Endodermal cell (in vitro differentiated cells): ENCODE measurements around the gene CCSER1. TPM values are rescaled to one million over a fixed set of nuclear protein-coding genes. Genes with fewer than 3 reads are reported as not detected.
"Not testable (repeated sequence)": the region's sequence is repeated elsewhere in the genome, so short reads cannot be mapped to it uniquely, and the experiment has no call there.

ENCODE experiments used
- DNase-seq: peaks from one replicate; pipeline ENCODE4 v3.0.0-alpha.2; 2017
- H3K27ac ChIP-seq: 2 replicates; pipeline ENCODE4 v1.5.1; 2013; ENCODE audit warnings: mild to moderate bottlenecking, low read depth, low read length, moderate library complexity
- H3K27me3 ChIP-seq: 2 replicates; pipeline ENCODE4 v1.6.1; 2013; ENCODE audit warnings: mild to moderate bottlenecking, low read length, moderate library complexity; ENCODE audit not compliant: insufficient read depth, control insufficient read depth, poor library complexity, severe bottlenecking
- H3K36me3 ChIP-seq: 2 replicates; pipeline ENCODE4 v1.7.0; 2013; ENCODE audit warnings: mild to moderate bottlenecking, low read length, moderate library complexity; ENCODE audit not compliant: control insufficient read depth, insufficient read depth
- H3K4me1 ChIP-seq: one replicate; pipeline ENCODE4 v1.7.0; 2013; ENCODE audit warnings: low read length; ENCODE audit not compliant: control insufficient read depth, insufficient read depth
- H3K4me3 ChIP-seq: 2 replicates; pipeline ENCODE4 v1.5.1; 2013; ENCODE audit warnings: mild to moderate bottlenecking, low read length, moderate library complexity
- H3K9ac ChIP-seq: 2 replicates; pipeline ENCODE4 v1.6.1; 2013; ENCODE audit warnings: mild to moderate bottlenecking, low read length, moderate library complexity; ENCODE audit not compliant: poor library complexity, severe bottlenecking; ENCODE audit errors: extremely low read depth
- H3K9me3 ChIP-seq: 2 replicates; pipeline ENCODE4 v1.6.1; 2013; ENCODE audit warnings: mild to moderate bottlenecking, low read length, moderate library complexity; ENCODE audit not compliant: control insufficient read depth
- H3K27ac Mint-ChIP-seq: 2 replicates; pipeline ENCODE4 v1.8.0; 2020; ENCODE audit warnings: mixed read lengths
- H3K27me3 Mint-ChIP-seq: 2 replicates; pipeline ENCODE4 v1.8.0; 2021; ENCODE audit warnings: mild to moderate bottlenecking, mixed read lengths; ENCODE audit not compliant: insufficient read depth
- H3K36me3 Mint-ChIP-seq: 2 replicates; pipeline ENCODE4 v1.8.0; 2020; ENCODE audit warnings: low read depth, mixed read lengths
- H3K4me1 Mint-ChIP-seq: 2 replicates; pipeline ENCODE4 v1.8.0; 2020; ENCODE audit warnings: mixed read lengths
- H3K4me3 Mint-ChIP-seq: 2 replicates; pipeline ENCODE4 v1.8.0; 2020; ENCODE audit warnings: mild to moderate bottlenecking, moderate library complexity, mixed read lengths
- H3K9me3 Mint-ChIP-seq: 2 replicates; pipeline ENCODE4 v1.8.0; 2020; ENCODE audit warnings: mild to moderate bottlenecking, mixed read lengths
- CTCF ChIP-seq: fragments of 200-600 bp; sonication (generic); conservative IDR thresholded peaks from 2 replicates; pipeline ENCODE4 v1.5.0; 2021; ENCODE audit warnings: antibody characterized with exemption, mild to moderate bottlenecking
- WGBS, 2 experiments: methylation state at CpG; one replicate each; pipeline versions ENCODE4 v1.1.5 to v1.1.7; 2013; ENCODE audit warnings: missing lambda C conversion rate in 2 of 2, mixed read lengths in 1 of 2; ENCODE audit not compliant: insufficient coverage in 1 of 2, insufficient read length in 1 of 2; 5-methylcytosine and 5-hydroxymethylcytosine counted together
- total RNA-seq, 2 donors: library from RNA; stranded (reverse); fragmentation: NEBNext Ultra II Directional in 1 of 2; extraction: Animal tissue kit (Norgen Biotek cat#: 25700) in 1 of 2; gene quantifications; 2 replicates in 1 of 2; 3 replicates in 1 of 2; pipeline ENCODE4 v1.2.1, GENCODE V29; 2021

CCSER1 gene
- total RNA-seq, 2 donors from 2014 or later: 1.1 to 2.2 TPM

- no peaks in the 10 kb centered on the region for H3K36me3 Mint-ChIP-seq
- no peak overlapping the region for H3K9ac ChIP-seq
- no peak overlapping the region for H3K27ac ChIP-seq
- no peak for TF ChIP-seq CTCF
- H3K36me3 ChIP-seq: no peaks in the 10 kb centered on the region
- no peaks in the 10 kb centered on the region for H3K4me1 Mint-ChIP-seq
- H3K4me3 ChIP-seq: no peak overlapping the region
- H3K4me3 Mint-ChIP-seq: no peak overlapping the region
- no peaks in the 10 kb centered on the region for H3K9me3 Mint-ChIP-seq
- H3K27me3 ChIP-seq: no peaks in the 10 kb centered on the region
- no peaks in the 10 kb centered on the region for H3K27me3 Mint-ChIP-seq
- 91% methylated on average over 3 of the region's 3 CpGs; no CpG with 5 or more reads in 1 of the 2 experiments for WGBS, 2 experiments
- no peaks in the 10 kb centered on the region for H3K9me3 ChIP-seq
- no peaks in the 10 kb centered on the region for H3K4me1 ChIP-seq
- no peak for DNase-seq
- no peak overlapping the region for H3K27ac Mint-ChIP-seq
Observed at GRCh38 chr4:90393215-90393614, 266.0 kb downstream of the CCSER1 start.

GRCh38 chr4:90403781-90404180 lies 276.6 kb downstream of the CCSER1 start:
- Mint-ChIP-seq H3K36me3 (peaks cover 5% of the 10 kb centered on the region), H3K9me3 (peaks cover 29% of the 10 kb centered on the region), H3K4me3 (no peak overlapping the region), H3K27me3 (no peaks in the 10 kb centered on the region), H3K27ac (no peak overlapping the region), H3K4me1 (no peaks in the 10 kb centered on the region)
- no peaks in the 10 kb centered on the region for H3K4me1 ChIP-seq
- no peak overlapping the region for H3K27ac ChIP-seq
- no peaks in the 10 kb centered on the region for H3K27me3 ChIP-seq
- H3K36me3 ChIP-seq: no peaks in the 10 kb centered on the region
- 92 to 94% methylated on average over 5 to 6 of the region's 6 CpGs for WGBS, 2 experiments
- H3K9ac ChIP-seq: no peak overlapping the region
- H3K4me3 ChIP-seq: no peak overlapping the region
- no peak for TF ChIP-seq CTCF
- no peak for DNase-seq
- H3K9me3 ChIP-seq: peaks cover 6% of the 10 kb centered on the region

- not testable (repeated sequence) for H3K4me3 Mint-ChIP-seq, H3K4me3 ChIP-seq, H3K9me3 ChIP-seq, H3K9ac ChIP-seq, H3K36me3 Mint-ChIP-seq, H3K4me1 Mint-ChIP-seq, H3K27me3 ChIP-seq, DNase-seq, H3K27ac ChIP-seq, H3K4me1 ChIP-seq, H3K36me3 ChIP-seq, H3K27ac Mint-ChIP-seq, H3K27me3 Mint-ChIP-seq
- WGBS, 2 experiments: 92 to 100% methylated on average over 3 to 11 of the region's 11 CpGs
- H3K9me3 Mint-ChIP-seq: peaks cover 46% of the 10 kb centered on the region
Observed at GRCh38 chr4:90407897-90408296, 280.7 kb downstream of the CCSER1 start.

DNA sequence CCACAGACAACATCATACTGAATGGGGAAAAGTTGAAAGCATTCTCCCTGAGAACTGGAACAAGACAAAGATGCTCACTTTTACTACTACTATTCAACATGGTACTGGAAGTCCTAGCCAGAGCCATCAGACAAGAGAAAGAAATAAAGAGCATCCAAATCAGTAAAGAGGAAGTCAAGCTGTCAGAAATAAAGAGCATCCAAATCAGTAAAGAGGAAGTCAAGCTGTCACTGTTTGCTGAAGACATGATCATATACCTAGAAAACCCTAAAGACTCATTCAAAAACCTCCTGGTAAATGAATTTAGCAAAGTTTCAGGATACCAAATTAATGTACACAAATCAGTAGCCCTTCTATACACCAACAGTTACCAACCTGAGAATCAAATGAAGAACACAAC lies 285.6 kb downstream of the CCSER1 start:
- H3K4me3 ChIP-seq, H3K27ac Mint-ChIP-seq, H3K36me3 Mint-ChIP-seq, H3K4me1 ChIP-seq, H3K4me3 Mint-ChIP-seq, H3K9ac ChIP-seq, H3K36me3 ChIP-seq, H3K27me3 ChIP-seq, H3K9me3 ChIP-seq, H3K27ac ChIP-seq, H3K4me1 Mint-ChIP-seq, H3K27me3 Mint-ChIP-seq, DNase-seq: not testable (repeated sequence)
- H3K9me3 Mint-ChIP-seq: peaks cover 26% of the 10 kb centered on the region
